ENCODE results near the gene EVA1A. TPM values are rescaled to one million over a fixed set of nuclear protein-coding genes. Genes with fewer than 3 reads are reported as not detected.

EVA1A gene
- total and polyA plus RNA-seq, 4 donors = 45.7 to 206 (median 100) TPM

DNA sequence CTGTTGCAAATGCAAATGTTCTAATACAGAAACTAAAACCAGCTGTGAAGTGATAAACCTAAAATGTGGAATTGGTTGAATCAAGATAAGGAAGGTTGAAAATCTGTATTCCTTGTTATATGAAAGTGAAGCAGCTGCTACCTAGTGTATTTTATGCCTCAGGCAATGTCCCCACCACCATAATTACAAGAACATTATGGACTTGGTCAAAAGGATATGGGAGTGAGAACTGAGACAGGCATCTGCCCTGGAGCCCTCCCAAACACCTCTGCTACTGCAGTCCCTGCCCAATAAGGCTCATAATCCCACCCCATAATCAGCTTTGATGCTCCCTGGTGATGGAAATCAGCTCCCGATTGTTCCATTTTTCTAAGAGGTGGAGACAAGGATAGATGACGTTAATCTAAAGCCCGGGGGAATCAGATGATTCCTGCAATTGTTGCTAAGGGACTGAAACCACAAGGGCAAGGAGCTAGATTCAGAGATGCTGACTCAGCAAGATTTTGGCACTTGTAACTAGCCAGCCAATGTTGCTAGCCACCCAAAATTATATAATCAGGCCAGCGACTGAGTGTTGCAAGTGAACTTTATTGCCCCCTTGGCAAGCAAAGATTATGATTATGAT, 69.5 kb downstream of the EVA1A start:
- no peak overlapping the region for H3K9ac ChIP-seq (ENCODE audit: low read depth in 1 of 2, low read length in 2 of 2)
- 76% methylated on average over 4 of the region's 4 CpGs for WGBS
- TF ChIP-seq JUND (IDR thresholded peaks at IDR 0.05) (no peak), ATF3 (IDR thresholded peaks at IDR 0.05) (no peak), EGR1 (IDR thresholded peaks at IDR 0.05; ENCODE audit: low read depth in 2 of 2) (no peak), HNF4G (IDR thresholded peaks at IDR 0.05) (no peak), TAF1 (conservative IDR thresholded peaks at IDR 0.05) (no peak), SP1 (IDR thresholded peaks at IDR 0.05) (no peak), RXRA (IDR thresholded peaks at IDR 0.05) (no peak), YY1 (IDR thresholded peaks at IDR 0.05) (no peak), NR2F2 (IDR thresholded peaks at IDR 0.05) (no peak), MAX (IDR thresholded peaks at IDR 0.05) (no peak), HNF4A (conservative IDR thresholded peaks at IDR 0.05) (no peak), GABPA (IDR thresholded peaks at IDR 0.05 in 1 of 2, conservative IDR thresholded peaks at IDR 0.05 in 1 of 2) (no peak), ZBTB33 (IDR thresholded peaks at IDR 0.05) (no peak), RAD21 (IDR thresholded peaks at IDR 0.05) (no peak), FOXA2 (IDR thresholded peaks at IDR 0.05) (no peak)
- TF ChIP-seq, protein P1, sequence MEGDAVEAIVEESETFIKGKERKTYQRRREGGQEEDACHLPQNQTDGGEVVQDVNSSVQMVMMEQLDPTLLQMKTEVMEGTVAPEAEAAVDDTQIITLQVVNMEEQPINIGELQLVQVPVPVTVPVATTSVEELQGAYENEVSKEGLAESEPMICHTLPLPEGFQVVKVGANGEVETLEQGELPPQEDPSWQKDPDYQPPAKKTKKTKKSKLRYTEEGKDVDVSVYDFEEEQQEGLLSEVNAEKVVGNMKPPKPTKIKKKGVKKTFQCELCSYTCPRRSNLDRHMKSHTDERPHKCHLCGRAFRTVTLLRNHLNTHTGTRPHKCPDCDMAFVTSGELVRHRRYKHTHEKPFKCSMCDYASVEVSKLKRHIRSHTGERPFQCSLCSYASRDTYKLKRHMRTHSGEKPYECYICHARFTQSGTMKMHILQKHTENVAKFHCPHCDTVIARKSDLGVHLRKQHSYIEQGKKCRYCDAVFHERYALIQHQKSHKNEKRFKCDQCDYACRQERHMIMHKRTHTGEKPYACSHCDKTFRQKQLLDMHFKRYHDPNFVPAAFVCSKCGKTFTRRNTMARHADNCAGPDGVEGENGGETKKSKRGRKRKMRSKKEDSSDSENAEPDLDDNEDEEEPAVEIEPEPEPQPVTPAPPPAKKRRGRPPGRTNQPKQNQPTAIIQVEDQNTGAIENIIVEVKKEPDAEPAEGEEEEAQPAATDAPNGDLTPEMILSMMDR (IDR thresholded peaks at IDR 0.05; ENCODE audit: low read depth, low read length, missing input control) = no peak
- TF ChIP-seq, protein P2, sequence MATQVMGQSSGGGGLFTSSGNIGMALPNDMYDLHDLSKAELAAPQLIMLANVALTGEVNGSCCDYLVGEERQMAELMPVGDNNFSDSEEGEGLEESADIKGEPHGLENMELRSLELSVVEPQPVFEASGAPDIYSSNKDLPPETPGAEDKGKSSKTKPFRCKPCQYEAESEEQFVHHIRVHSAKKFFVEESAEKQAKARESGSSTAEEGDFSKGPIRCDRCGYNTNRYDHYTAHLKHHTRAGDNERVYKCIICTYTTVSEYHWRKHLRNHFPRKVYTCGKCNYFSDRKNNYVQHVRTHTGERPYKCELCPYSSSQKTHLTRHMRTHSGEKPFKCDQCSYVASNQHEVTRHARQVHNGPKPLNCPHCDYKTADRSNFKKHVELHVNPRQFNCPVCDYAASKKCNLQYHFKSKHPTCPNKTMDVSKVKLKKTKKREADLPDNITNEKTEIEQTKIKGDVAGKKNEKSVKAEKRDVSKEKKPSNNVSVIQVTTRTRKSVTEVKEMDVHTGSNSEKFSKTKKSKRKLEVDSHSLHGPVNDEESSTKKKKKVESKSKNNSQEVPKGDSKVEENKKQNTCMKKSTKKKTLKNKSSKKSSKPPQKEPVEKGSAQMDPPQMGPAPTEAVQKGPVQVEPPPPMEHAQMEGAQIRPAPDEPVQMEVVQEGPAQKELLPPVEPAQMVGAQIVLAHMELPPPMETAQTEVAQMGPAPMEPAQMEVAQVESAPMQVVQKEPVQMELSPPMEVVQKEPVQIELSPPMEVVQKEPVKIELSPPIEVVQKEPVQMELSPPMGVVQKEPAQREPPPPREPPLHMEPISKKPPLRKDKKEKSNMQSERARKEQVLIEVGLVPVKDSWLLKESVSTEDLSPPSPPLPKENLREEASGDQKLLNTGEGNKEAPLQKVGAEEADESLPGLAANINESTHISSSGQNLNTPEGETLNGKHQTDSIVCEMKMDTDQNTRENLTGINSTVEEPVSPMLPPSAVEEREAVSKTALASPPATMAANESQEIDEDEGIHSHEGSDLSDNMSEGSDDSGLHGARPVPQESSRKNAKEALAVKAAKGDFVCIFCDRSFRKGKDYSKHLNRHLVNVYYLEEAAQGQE (IDR thresholded peaks at IDR 0.05) = no peak

More for the DNA sequence above, 69.5 kb downstream of the EVA1A start:
- no peak for DNase-seq (ENCODE audit: low spot score)
- peaks cover 3 to 13% (median 8%) of the 10 kb centered on the region in 4 donors for H3K36me3 ChIP-seq (ENCODE audit: control insufficient read depth in 4 of 4, insufficient read depth in 3 of 4, low read depth in 1 of 4, low read length in 3 of 4)
- no peak overlapping the region for H3K4me3 ChIP-seq (ENCODE audit: low read depth in 1 of 3, low read length in 3 of 3)
- no peaks in the 10 kb centered on the region for H3K27me3 ChIP-seq (ENCODE audit: control insufficient read depth in 4 of 4, insufficient read depth in 4 of 4, low read length in 3 of 4)
- no peak overlapping the region for H3K27ac ChIP-seq (ENCODE audit: low read depth in 1 of 2, low read length in 2 of 2)
- H3K4me1 ChIP-seq (ENCODE audit: control insufficient read depth in 4 of 4, insufficient read depth in 4 of 4, low read length in 3 of 4) = peaks cover 2 to 30% (median 19%) of the 10 kb centered on the region in 4 donors
- H3K9me3 ChIP-seq (ENCODE audit: control insufficient read depth in 4 of 4, low read length in 3 of 4) = no peaks in the 10 kb centered on the region
